HepG2 (cell line): Measurements from ENCODE around the gene CDH12.

ENCODE experiments used
- ARID2 ChIP-seq: sonication (generic); formaldehyde crosslinking; IDR thresholded peaks from 2 replicates; pipeline ENCODE4 v1.8.1; 2022; ENCODE audit warnings: mild to moderate bottlenecking, missing genetic modification reagents, borderline replicate concordance
- EP300 ChIP-seq, 3 experiments: sonication (generic) in 1 of 3; formaldehyde crosslinking in 1 of 3; IDR thresholded peaks; 2 replicates each; pipeline versions ENCODE4 v1.5.1 to v1.6.1; 2011 to 2020; ENCODE audit warnings: low read depth in 2 of 3, low read length in 2 of 3, borderline replicate concordance in 1 of 3, improper control_type of control experiment in 1 of 3, mild to moderate bottlenecking in 1 of 3, missing genetic modification reagents in 1 of 3, moderate library complexity in 1 of 3
- HCFC1 ChIP-seq: fragments of 150-350 bp; IDR thresholded peaks from 2 replicates; pipeline ENCODE4 v1.6.1; 2014; ENCODE audit warnings: low read depth, low read length
- IKZF1 ChIP-seq: fragments of 450-650 bp; IDR thresholded peaks from 2 replicates; pipeline ENCODE4 v1.7.1; 2016
- PCBP2 ChIP-seq: fragments of 200-400 bp; formaldehyde crosslinking; optimal IDR thresholded peaks from 2 replicates; pipeline ENCODE3; 2018; ENCODE audit warnings: low read length, low read depth; ENCODE audit not compliant: poor library complexity, severe bottlenecking
- POLR2A ChIP-seq, 2 experiments: IDR thresholded peaks; 2 replicates each; pipeline ENCODE4 v1.6.1; 2011; ENCODE audit warnings: low read depth in 2 of 2, low read length in 2 of 2, mild to moderate bottlenecking in 1 of 2, moderate library complexity in 1 of 2; ENCODE audit not compliant: insufficient read depth in 1 of 2
- ZNF20 ChIP-seq: sonication (generic); formaldehyde crosslinking; IDR thresholded peaks from 2 replicates; pipeline ENCODE4 v1.4.0; 2020; ENCODE audit warnings: mild to moderate bottlenecking, moderate library complexity, missing genetic modification reagents
- ZNF230 ChIP-seq: sonication (generic); formaldehyde crosslinking; IDR thresholded peaks from 2 replicates; pipeline ENCODE4 v1.4.0; 2020; ENCODE audit warnings: mild to moderate bottlenecking, missing genetic modification reagents
- ZNF282 ChIP-seq: fragments of 450-650 bp; IDR thresholded peaks from 2 replicates; pipeline ENCODE4 v1.6.1; 2018; ENCODE audit not compliant: partially characterized antibody
- ZNF589 ChIP-seq: sonication (generic); formaldehyde crosslinking; conservative IDR thresholded peaks from 2 replicates; pipeline ENCODE4 v1.8.0; 2022; ENCODE audit warnings: mild to moderate bottlenecking, moderate library complexity, missing genetic modification reagents
- TF ChIP-seq, protein P1 (sequence below): sonication (generic); formaldehyde crosslinking; conservative IDR thresholded peaks from 2 replicates; pipeline ENCODE4 v1.8.0; 2022; ENCODE audit warnings: mild to moderate bottlenecking, moderate library complexity, missing genetic modification reagents
- TF ChIP-seq, protein P2 (sequence below): sonication (generic); formaldehyde crosslinking; IDR thresholded peaks from 2 replicates; pipeline ENCODE4 v1.8.0; 2022; ENCODE audit warnings: mild to moderate bottlenecking, missing genetic modification reagents
- TF ChIP-seq, protein P3 (sequence below): sonication (generic); formaldehyde crosslinking; IDR thresholded peaks from 2 replicates; pipeline ENCODE4 v1.5.0; 2020; ENCODE audit warnings: mild to moderate bottlenecking, missing genetic modification reagents, moderate library complexity

DNA sequence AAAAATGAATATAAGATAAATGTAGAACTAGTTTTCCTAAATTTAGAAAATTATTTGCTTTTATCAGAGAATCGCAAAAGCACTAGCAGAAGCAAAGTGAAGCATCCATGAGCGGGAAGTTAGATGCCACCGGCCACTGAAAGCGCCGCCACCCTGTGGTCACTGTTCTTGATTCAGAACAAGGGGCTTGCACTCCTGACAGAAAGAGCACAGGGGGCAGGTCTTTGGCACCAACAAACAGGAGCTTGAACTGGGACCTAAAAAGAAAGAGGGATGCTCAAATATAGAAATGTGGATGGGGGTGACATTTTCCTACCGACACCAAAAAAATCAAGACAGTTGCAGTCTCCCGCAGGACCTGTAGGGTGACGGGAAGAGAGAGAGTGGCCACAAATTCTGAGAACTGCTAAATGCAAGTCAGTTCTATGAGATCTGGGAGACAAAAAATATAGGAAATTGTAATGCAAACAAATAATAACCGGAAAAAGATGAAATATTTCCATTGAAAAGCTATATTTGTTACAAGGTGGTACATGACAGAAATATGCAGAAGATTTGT is 144.3 kb downstream of the CDH12 start:
- TF ChIP-seq ARID2 (CRISPR knock-in tag) (no peak), IKZF1 (no peak), POLR2A (IDR thresholded peaks at IDR 0.05; ENCODE audit: insufficient read depth in 1 of 2, low read depth in 2 of 2, low read length in 2 of 2) (no peak), ZNF282 (no peak), ZNF20 (CRISPR knock-in tag) (no peak), HCFC1 (no peak), EP300 (IDR thresholded peaks at IDR 0.05; ENCODE audit: low read depth in 2 of 2, low read length in 2 of 2) (no peak), EP300 (CRISPR knock-in tag; IDR thresholded peaks at IDR 0.05; ENCODE audit: borderline replicate concordance) (no peak), PCBP2 (no peak), ZNF589 (CRISPR knock-in tag) (no peak), ZNF230 (no peak)
- TF ChIP-seq, protein P1, sequence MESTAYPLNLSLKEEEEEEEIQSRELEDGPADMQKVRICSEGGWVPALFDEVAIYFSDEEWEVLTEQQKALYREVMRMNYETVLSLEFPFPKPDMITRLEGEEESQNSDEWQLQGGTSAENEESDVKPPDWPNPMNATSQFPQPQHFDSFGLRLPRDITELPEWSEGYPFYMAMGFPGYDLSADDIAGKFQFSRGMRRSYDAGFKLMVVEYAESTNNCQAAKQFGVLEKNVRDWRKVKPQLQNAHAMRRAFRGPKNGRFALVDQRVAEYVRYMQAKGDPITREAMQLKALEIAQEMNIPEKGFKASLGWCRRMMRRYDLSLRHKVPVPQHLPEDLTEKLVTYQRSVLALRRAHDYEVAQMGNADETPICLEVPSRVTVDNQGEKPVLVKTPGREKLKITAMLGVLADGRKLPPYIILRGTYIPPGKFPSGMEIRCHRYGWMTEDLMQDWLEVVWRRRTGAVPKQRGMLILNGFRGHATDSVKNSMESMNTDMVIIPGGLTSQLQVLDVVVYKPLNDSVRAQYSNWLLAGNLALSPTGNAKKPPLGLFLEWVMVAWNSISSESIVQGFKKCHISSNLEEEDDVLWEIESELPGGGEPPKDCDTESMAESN (CRISPR knock-in tag) = no peak
- TF ChIP-seq, protein P2, sequence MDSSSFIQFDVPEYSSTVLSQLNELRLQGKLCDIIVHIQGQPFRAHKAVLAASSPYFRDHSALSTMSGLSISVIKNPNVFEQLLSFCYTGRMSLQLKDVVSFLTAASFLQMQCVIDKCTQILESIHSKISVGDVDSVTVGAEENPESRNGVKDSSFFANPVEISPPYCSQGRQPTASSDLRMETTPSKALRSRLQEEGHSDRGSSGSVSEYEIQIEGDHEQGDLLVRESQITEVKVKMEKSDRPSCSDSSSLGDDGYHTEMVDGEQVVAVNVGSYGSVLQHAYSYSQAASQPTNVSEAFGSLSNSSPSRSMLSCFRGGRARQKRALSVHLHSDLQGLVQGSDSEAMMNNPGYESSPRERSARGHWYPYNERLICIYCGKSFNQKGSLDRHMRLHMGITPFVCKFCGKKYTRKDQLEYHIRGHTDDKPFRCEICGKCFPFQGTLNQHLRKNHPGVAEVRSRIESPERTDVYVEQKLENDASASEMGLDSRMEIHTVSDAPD (CRISPR knock-in tag) = no peak
- TF ChIP-seq, protein P3, sequence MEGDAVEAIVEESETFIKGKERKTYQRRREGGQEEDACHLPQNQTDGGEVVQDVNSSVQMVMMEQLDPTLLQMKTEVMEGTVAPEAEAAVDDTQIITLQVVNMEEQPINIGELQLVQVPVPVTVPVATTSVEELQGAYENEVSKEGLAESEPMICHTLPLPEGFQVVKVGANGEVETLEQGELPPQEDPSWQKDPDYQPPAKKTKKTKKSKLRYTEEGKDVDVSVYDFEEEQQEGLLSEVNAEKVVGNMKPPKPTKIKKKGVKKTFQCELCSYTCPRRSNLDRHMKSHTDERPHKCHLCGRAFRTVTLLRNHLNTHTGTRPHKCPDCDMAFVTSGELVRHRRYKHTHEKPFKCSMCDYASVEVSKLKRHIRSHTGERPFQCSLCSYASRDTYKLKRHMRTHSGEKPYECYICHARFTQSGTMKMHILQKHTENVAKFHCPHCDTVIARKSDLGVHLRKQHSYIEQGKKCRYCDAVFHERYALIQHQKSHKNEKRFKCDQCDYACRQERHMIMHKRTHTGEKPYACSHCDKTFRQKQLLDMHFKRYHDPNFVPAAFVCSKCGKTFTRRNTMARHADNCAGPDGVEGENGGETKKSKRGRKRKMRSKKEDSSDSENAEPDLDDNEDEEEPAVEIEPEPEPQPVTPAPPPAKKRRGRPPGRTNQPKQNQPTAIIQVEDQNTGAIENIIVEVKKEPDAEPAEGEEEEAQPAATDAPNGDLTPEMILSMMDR (CRISPR knock-in tag) = no peak
